ENCODE data around the gene ZNF582. TPM values are rescaled to one million over a fixed set of nuclear protein-coding genes. Genes with fewer than 3 reads are reported as not detected.

ZNF582 gene
- polyA plus RNA-seq, 1 of the 3 experiments (the other 2 are of a cell fraction) = 4.5 TPM

DNA sequence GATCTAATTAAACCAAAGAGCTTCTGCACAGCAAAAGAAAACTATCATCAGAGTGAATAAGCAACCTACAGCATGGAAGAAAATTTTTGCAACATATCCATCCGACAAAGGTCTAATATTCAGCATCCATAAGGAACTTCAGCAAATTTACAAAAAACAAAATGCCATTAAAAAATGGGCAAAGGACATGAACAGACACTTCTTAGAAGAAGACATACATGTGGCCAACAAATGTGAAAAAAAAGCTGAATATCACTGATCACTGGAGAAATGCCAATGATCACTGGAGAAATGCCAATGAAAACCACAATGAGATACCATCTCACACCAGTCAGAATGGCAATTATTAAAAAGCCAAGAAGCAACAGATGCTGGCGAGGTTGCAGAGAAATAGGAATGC, 32.5 kb downstream of the ZNF582 start:
- H3K36me3 ChIP-seq (replicated peaks in 1 of 2; ENCODE audit: control insufficient read depth in 1 of 2, insufficient read depth in 2 of 2, low read length in 1 of 2) = no peaks in the 10 kb centered on the region
- H3K4me2 ChIP-seq = no peak overlapping the region
- 52% methylated on average over 2 of the region's 2 CpGs for WGBS (ENCODE audit: low lambda C conversion rate)
- no peaks in the 10 kb centered on the region for H3K9me2 ChIP-seq
- ChIA-PET POLR2A (no interaction called here), CTCF (interaction anchor here (0.7 to 2.7 kb wide), 2 partner anchors 12 to 33 kb away, joined by 3 to 8 read pairs; partner anchors contain the start of gene ZNF582)
- no peak overlapping the region for H3K9ac ChIP-seq
- H3K79me2 ChIP-seq (ENCODE audit: insufficient read depth) = no peaks in the 10 kb centered on the region
- H3K9me3 ChIP-seq = no peaks in the 10 kb centered on the region; the same call in 1 of the 2 replicates
- no peak; the same call in 1 of the 2 replicates for TF ChIP-seq TCF12 (IDR thresholded peaks at IDR 0.05)
- TF ChIP-seq NFIC (IDR thresholded peaks at IDR 0.05; ENCODE audit: borderline replicate concordance) = peak; percentile 16; the same call in 1 of the 2 replicates
- TF ChIP-seq FOXJ3 (CRISPR knock-in tag; IDR thresholded peaks at IDR 0.05) = no peak
- DNase-seq = no peak
- H3K4me3 ChIP-seq (ENCODE audit: low read depth in 2 of 2, low read length in 1 of 2) = no peak overlapping the region
- no peak overlapping the region for H2AFZ ChIP-seq (ENCODE audit: low read depth)
- H3F3A ChIP-seq (replicated peaks; ENCODE audit: insufficient read depth) = no peaks in the 10 kb centered on the region
- H3K4me1 ChIP-seq (ENCODE audit: control insufficient read depth in 1 of 2, insufficient read depth in 2 of 2, low read depth in 1 of 2, low read length in 1 of 2) = no peaks in the 10 kb centered on the region
- H3K27me3 ChIP-seq (ENCODE audit: insufficient read depth) = no peaks in the 10 kb centered on the region
- H4K20me1 ChIP-seq (ENCODE audit: insufficient read depth) = no peaks in the 10 kb centered on the region
- H3K27ac ChIP-seq (ENCODE audit: low read depth in 2 of 2, low read length in 1 of 2) = no peak overlapping the region

DNA sequence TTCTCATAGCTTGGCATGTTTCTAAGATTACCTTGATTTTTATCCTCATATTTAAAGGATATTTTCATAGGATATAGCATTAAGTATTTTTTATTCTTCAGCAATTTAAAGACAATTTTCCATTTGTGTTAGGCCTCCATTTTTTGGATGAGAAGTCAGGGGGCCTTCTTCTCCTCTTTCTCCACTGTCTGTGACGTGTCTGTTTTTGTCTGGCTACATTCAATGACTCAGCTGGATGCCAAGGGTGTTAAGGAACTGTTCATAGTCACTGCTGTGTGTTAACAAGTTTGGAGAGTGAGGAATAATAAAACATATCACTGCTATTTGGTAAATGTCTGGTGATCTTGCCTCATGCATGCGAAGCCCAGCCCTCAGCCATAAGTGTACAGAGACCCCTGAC, 36.4 kb downstream of the ZNF582 start:
- Histone ChIP-seq H4K20me1 (ENCODE audit: insufficient read depth) (no peaks in the 10 kb centered on the region), H3K9me2 (no peaks in the 10 kb centered on the region), H3F3A (replicated peaks; ENCODE audit: insufficient read depth) (no peaks in the 10 kb centered on the region), H3K4me3 (ENCODE audit: low read depth in 2 of 2, low read length in 1 of 2) (no peak overlapping the region), H3K4me1 (ENCODE audit: control insufficient read depth in 1 of 2, insufficient read depth in 2 of 2, low read depth in 1 of 2, low read length in 1 of 2) (no peaks in the 10 kb centered on the region), H3K79me2 (ENCODE audit: insufficient read depth) (no peaks in the 10 kb centered on the region), H2AFZ (ENCODE audit: low read depth) (no peak overlapping the region), H3K27ac (ENCODE audit: low read depth in 2 of 2, low read length in 1 of 2) (no peak overlapping the region), H3K9ac (no peak overlapping the region), H3K36me3 (replicated peaks in 1 of 2; ENCODE audit: control insufficient read depth in 1 of 2, insufficient read depth in 2 of 2, low read length in 1 of 2) (no peaks in the 10 kb centered on the region), H3K27me3 (ENCODE audit: insufficient read depth) (no peaks in the 10 kb centered on the region), H3K4me2 (no peak overlapping the region), H3K9me3 (no peaks in the 10 kb centered on the region; the same call in 1 of the 2 replicates)
- CTCF ChIA-PET = interaction anchor here (2.7 kb wide), 1 partner anchor 24 kb away, joined by 6 read pairs; no protein-coding TSS in a partner anchor
- POLR2A ChIA-PET = no interaction called here
- 18% methylated on average over 2 of the region's 2 CpGs for WGBS (ENCODE audit: low lambda C conversion rate)
- DNase-seq = no peak
- TF ChIP-seq EP300 (IDR thresholded peaks at IDR 0.05; ENCODE audit: borderline replicate concordance in 1 of 2, low read depth in 1 of 2, low read length in 1 of 2) (no peak), FOXJ3 (CRISPR knock-in tag; IDR thresholded peaks at IDR 0.05) (no peak), GATA2 (CRISPR knock-in tag; IDR thresholded peaks at IDR 0.05) (no peak), NRF1 (IDR thresholded peaks at IDR 0.05; ENCODE audit: low read depth, low read length) (no peak), RCOR1 (IDR thresholded peaks at IDR 0.05; ENCODE audit: low read length) (no peak), MEF2A (IDR thresholded peaks at IDR 0.05; ENCODE audit: borderline replicate concordance, low read depth) (no peak), TCF12 (IDR thresholded peaks at IDR 0.05) (no peak), MXI1 (IDR thresholded peaks at IDR 0.05; ENCODE audit: low read depth, low read length) (no peak), EZH2phosphoT487 (IDR thresholded peaks at IDR 0.05; ENCODE audit: borderline replicate concordance, low read depth) (no peak), FOSL2 (IDR thresholded peaks at IDR 0.05; ENCODE audit: borderline replicate concordance, low read depth) (no peak)
- TF ChIP-seq, protein P1, sequence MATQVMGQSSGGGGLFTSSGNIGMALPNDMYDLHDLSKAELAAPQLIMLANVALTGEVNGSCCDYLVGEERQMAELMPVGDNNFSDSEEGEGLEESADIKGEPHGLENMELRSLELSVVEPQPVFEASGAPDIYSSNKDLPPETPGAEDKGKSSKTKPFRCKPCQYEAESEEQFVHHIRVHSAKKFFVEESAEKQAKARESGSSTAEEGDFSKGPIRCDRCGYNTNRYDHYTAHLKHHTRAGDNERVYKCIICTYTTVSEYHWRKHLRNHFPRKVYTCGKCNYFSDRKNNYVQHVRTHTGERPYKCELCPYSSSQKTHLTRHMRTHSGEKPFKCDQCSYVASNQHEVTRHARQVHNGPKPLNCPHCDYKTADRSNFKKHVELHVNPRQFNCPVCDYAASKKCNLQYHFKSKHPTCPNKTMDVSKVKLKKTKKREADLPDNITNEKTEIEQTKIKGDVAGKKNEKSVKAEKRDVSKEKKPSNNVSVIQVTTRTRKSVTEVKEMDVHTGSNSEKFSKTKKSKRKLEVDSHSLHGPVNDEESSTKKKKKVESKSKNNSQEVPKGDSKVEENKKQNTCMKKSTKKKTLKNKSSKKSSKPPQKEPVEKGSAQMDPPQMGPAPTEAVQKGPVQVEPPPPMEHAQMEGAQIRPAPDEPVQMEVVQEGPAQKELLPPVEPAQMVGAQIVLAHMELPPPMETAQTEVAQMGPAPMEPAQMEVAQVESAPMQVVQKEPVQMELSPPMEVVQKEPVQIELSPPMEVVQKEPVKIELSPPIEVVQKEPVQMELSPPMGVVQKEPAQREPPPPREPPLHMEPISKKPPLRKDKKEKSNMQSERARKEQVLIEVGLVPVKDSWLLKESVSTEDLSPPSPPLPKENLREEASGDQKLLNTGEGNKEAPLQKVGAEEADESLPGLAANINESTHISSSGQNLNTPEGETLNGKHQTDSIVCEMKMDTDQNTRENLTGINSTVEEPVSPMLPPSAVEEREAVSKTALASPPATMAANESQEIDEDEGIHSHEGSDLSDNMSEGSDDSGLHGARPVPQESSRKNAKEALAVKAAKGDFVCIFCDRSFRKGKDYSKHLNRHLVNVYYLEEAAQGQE (IDR thresholded peaks at IDR 0.05; ENCODE audit: low read depth, low read length) = no peak
- TF ChIP-seq, protein P2, sequence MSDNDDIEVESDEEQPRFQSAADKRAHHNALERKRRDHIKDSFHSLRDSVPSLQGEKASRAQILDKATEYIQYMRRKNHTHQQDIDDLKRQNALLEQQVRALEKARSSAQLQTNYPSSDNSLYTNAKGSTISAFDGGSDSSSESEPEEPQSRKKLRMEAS (IDR thresholded peaks at IDR 0.05; ENCODE audit: low read depth) = no peak
